NCI-H2196 treated with DMSO at 0.1 percent for 48 hours (cell line): ENCODE measurements around the gene PRPF19.
A peak's percentile ranks its signal among the peaks of the same experiment; 100 is the strongest.

Experiments used
- DNase-seq: peaks from one replicate; lab custom pipeline; 2025; ENCODE audit not compliant: unreplicated experiment; lab: John Stamatoyannopoulos, UW

PRPF19 gene

GRCh38 chr11:60906132-60906972 lies at the start of gene PRPF19:
TSS of gene PRPF19 (minus strand) at chr11:60906585. CDS start at chr11:60906382, 203 bp downstream.
- peak; percentile 90 for DNase-seq

DNA sequence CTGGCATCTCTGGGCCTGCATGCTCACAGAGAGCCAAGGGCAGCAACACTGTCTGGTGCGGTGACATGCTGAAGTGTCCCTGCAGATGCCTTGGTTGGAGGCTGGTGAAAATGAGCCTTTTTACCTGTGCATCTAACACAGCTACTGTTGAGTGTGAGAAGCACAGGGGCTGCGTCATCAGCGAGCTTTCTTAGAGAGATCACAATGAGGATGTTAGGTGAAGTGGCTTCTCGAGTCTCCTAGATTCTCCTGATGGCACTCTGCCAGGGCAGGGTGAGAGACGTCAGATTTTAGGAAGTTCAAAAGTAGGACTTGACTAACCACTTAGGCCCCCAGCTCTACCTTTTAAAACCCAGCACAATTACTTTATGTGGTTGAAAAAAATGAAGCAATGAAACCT lies 49.2 kb upstream of the PRPF19 start:
- DNase-seq = no peak

- no peak for DNase-seq
These were observed 48.0 kb upstream of the PRPF19 start for GRCh38 chr11:60954421-60954820.

GRCh38 chr11:60953781-60954180 lies 47.4 kb upstream of the PRPF19 start:
- no peak for DNase-seq

GRCh38 chr11:60952742-60953170 lies 46.4 kb upstream of the PRPF19 start:
- no peak for DNase-seq

DNA sequence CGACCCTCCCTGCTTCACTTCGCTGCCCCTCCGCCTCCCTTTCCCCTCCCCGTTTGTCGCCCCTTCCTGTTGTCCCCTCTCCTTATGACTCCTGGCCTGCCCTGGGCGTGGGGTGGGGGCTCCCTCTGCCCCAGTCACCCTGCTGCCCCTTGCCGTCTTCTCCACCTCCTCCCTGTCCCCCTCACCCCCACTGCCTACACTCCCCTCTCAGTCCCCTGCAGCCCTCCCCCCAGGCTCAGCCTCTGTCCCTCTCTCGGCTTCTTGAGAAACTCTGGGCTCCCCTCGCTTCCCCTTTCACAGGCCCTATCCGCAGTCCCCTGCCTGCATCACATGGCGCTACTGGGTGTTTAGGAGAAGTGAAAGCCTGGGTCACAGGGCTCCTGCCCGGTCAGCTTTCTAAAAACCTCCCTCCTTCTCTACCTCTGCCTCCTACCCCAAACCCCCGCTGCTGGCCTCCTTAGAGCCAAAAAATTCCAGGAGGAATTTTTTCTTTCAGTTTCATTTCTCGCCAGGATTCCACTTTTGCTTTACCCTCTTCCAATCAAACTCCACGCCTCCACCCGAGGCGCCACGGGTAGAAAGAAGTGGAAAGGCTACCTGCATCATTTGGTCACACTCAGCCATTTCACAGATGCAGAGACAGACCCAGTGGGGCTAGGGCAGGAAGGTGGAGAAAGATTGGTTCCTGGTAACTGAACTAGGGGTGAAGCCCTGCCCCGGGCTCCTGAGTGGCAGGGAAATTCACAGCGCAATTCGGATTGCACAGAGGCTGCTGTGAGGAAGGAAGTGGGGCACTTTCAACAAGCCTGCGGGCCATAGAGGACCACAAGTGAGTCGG lies 45.7 kb upstream of the PRPF19 start, which contains the start of gene SLC15A3:
SLC15A3 (minus strand) TSS at position 273 of the 838 bp plus-strand sequence. CDS start 625 bp downstream, outside the sequence.
- DNase-seq = no peak

DNA sequence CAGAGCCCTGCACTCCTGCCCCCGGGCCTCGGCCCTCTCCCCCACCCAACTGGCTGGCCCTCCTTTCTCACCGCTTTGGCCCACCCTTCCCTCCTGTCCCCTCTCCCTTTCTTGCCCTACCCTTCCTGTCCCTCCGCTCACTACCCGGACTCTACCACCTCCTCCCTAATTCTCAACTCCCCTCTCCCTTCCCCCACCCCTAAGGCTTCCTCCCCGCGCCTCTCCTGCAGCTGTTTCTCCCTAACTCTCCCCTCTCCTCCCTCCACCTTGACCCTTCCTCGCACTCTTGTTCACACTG lies 45.2 kb upstream of the PRPF19 start:
- no peak for DNase-seq

- no peak for DNase-seq
These were observed 44.7 kb upstream of the PRPF19 start for GRCh38 chr11:60950933-60951605.

DNA sequence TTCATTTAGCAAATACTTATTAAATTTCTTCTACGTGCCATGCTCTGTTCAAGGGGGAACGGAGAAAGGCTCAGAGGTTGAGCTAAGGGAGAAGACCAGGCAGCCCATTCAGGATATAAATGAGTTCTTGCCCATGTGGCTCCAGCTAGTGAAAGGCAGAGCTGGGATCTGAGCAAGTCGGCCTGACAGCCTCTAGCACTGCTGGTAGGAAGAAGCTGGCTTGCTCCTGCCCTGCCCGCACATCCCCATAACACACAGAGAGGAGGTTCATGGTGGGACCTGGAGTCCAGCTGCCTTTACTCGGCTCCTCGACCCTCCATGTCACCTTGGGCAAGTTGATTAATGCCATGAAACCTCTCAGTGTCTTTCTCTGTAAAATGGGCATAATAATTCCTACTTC lies 43.6 kb upstream of the PRPF19 start:
- no peak for DNase-seq

GRCh38 chr11:60948250-60948649 lies 41.9 kb upstream of the PRPF19 start:
- DNase-seq = no peak

DNA sequence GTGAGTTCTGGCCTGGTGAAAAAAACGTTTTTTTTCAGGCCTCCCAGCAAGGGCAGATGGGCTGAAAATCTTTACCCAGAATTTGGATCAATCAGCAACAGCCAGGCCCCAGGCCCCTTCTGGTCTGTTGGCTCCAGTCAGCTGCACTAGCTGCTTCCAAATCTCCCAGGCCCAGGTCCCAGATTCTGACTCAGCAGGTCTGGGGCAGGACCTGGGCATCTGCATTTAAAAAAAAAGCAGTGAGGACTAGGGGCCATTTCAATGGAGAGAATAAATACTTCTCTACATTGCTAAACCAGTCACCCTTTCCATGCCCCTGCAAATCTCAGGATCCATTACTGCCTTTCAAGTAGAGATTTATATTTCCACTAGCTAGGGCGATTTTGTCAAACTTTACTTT lies 41.3 kb upstream of the PRPF19 start:
- DNase-seq = no peak

- no peak for DNase-seq
These were observed 40.3 kb upstream of the PRPF19 start for GRCh38 chr11:60946601-60947264.

DNA sequence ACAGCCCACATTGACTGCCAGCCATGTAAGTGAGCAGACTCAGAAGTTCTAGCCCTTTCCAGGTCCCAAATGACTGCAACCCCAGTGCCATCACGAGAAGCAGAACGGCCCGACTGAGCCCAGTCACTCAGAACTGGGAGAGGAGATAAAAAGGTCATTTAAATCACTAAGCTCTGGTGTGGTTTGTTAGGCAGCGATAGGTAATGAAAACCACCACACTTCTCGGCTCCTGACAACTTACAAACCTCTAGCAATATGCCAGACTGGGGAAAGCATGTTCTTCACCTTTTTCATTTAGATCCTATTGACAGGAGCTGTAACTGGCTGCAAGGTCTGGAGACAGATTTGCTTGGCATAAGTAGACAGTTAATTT lies 38.9 kb upstream of the PRPF19 start:
- no peak for DNase-seq

GRCh38 chr11:60944490-60945294 lies 38.3 kb upstream of the PRPF19 start:
- no peak for DNase-seq

DNA sequence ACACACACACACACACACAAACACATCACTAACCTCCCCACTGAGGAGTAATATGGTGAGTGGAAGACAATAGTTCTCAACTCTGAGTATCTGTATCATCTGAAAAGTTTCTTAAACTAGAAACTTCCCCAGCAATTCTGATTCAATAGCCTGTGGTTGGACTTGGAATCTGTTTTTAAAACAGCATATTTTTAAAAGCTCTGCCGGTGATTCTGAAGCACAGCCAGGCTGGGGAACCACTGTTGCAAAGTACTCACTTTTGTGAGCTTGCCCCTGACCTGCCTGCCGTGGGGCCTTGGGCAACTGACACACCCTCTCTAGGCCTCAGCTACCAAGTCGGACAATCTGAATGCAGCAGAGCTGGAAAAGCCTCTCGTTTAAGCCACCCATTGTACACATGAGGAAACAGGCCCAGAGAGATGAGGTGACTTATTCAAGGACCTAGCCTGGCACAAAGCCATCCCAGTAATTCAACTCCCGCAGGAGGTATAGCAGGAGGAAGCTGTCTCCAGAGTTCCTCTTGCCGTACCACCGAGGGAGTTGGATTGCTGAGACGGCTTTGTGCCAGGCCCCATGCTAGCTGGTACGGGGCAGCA lies 36.7 kb upstream of the PRPF19 start:
- DNase-seq = peak; percentile 76

- no peak for DNase-seq
These were observed 35.8 kb upstream of the PRPF19 start for GRCh38 chr11:60942219-60942618.

DNA sequence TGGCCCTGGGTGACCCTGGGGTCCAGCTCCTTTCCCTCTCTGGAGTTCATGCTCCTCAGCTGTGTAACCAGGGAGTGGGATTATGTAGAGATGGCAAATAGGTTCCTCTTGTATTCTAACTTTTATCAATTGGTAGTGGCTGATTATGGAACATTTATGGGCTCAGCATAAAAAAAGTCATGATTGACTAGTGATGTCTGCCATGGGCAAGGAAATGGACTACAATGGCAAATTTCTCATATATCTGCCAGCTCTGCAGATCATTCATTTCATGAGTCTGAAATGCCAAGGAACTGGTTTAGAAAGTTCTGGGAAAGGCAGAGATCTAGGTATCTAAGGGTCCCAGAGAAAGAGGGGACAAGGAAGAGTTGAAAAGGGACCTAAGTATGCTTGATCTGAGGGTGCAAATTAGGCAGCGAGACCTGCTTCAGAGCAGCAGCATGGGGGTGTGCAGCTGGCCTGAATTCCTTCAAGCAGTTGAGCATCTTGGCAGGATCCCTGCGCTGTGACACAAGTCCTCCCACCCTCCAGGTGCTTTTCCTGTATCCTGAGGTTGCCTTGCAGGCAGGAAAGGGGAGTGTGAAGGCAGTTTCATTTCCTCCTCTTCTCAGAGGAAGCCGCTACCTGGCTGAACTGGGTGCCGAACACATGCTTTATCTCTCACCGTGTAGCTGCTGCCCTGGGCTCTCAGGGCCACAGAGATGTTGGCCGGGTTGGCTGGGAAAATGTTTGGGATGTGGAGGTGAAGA lies 35.2 kb upstream of the PRPF19 start:
- no peak for DNase-seq

- DNase-seq = no peak
These were observed 33.5 kb upstream of the PRPF19 start for GRCh38 chr11:60939855-60940254.

GRCh38 chr11:60939301-60939700 lies 32.9 kb upstream of the PRPF19 start:
- no peak for DNase-seq
